IMR-90 (cell line): ENCODE data around the gene WDR90. TPM values are rescaled to one million over a fixed set of nuclear protein-coding genes. Genes with fewer than 3 reads are reported as not detected.

ENCODE experiments used
- ATAC-seq: fragments of 200-7000 bp; cut with Tn5 transposase; 2 replicates; pipeline ENCODE4 v1.9.1; 2020; ENCODE audit warnings: low read depth, mild to moderate bottlenecking, moderate library complexity
- BruUV-seq: library from RNA; stranded (reverse); fragments of 400-500 nt; replicated peaks from 2 replicates; lab custom pipeline; 2021; lab: Mats Ljungman, UMichigan
- CTCF ChIA-PET: fragments of 300-600 bp; formaldehyde crosslinking; extraction: SDS; loops from one replicate; lab custom pipeline; 2021; ENCODE audit warnings: antibody characterized with exemption; lab: Yijun Ruan, JAX
- POLR2A ChIA-PET: fragments of 300-600 bp; sonication (Branson Sonifier 250); formaldehyde crosslinking; loops from one replicate; lab custom pipeline; 2022; ENCODE audit warnings: antibody characterized with exemption; ENCODE audit not compliant: unreplicated experiment; lab: Charles Lee
- DNase-seq: peaks from one replicate; pipeline ENCODE4 v3.0.0; 2013
- H2AFZ ChIP-seq: replicated peaks from 2 replicates; pipeline ENCODE3; 2013; ENCODE audit warnings: low read length, mild to moderate bottlenecking; ENCODE audit not compliant: poor library complexity
- H2AK5ac ChIP-seq: 2 replicates; pipeline ENCODE4 v1.6.1; 2013; ENCODE audit warnings: low read depth, low read length, inconsistent platforms
- H2AK9ac ChIP-seq: replicated peaks from 2 replicates; pipeline ENCODE3; 2013; ENCODE audit warnings: mild to moderate bottlenecking, low read depth, low read length, moderate library complexity; ENCODE audit not compliant: poor library complexity
- H2BK120ac ChIP-seq: 2 replicates; pipeline ENCODE4 v1.6.1; 2013; ENCODE audit warnings: low read depth, low read length, inconsistent platforms
- H2BK15ac ChIP-seq: 3 replicates; pipeline ENCODE4 v1.6.1; 2013; ENCODE audit warnings: low read depth, low read length, inconsistent platforms
- H2BK20ac ChIP-seq: 2 replicates; pipeline ENCODE4 v1.6.1; 2013; ENCODE audit warnings: low read depth, mild to moderate bottlenecking, inconsistent platforms, low read length, moderate library complexity
- H2BK5ac ChIP-seq: 2 replicates; pipeline ENCODE4 v1.6.1; 2013; ENCODE audit warnings: mild to moderate bottlenecking, low read depth, low read length, inconsistent platforms; ENCODE audit not compliant: poor library complexity, severe bottlenecking
- H3K14ac ChIP-seq: replicated peaks from 2 replicates; pipeline ENCODE4 v1.6.1; 2013; ENCODE audit warnings: low read depth, low read length, inconsistent platforms
- H3K18ac ChIP-seq: 2 replicates; pipeline ENCODE4 v1.6.1; 2013; ENCODE audit warnings: low read depth, low read length, control low read depth
- H3K23ac ChIP-seq: 2 replicates; pipeline ENCODE4 v1.6.1; 2013; ENCODE audit warnings: low read depth, low read length, inconsistent platforms
- H3K27ac ChIP-seq: 2 replicates; pipeline ENCODE4 v1.5.1; 2013; ENCODE audit warnings: mild to moderate bottlenecking, control low read depth, low read length; ENCODE audit not compliant: insufficient read depth
- H3K27me3 ChIP-seq: 2 replicates; pipeline ENCODE4 v1.6.1; 2013; ENCODE audit warnings: low read length; ENCODE audit not compliant: control insufficient read depth, insufficient read depth
- H3K36me3 ChIP-seq: 2 replicates; pipeline ENCODE4 v1.6.1; 2013; ENCODE audit warnings: low read length, mixed read lengths; ENCODE audit not compliant: control insufficient read depth, insufficient read depth
- H3K4ac ChIP-seq: 2 replicates; pipeline ENCODE4 v1.6.1; 2013; ENCODE audit warnings: low read depth, low read length, inconsistent platforms
- H3K4me1 ChIP-seq: 2 replicates; pipeline ENCODE4 v1.6.1; 2013; ENCODE audit warnings: low read length, mixed read lengths; ENCODE audit not compliant: control insufficient read depth, insufficient read depth
- H3K4me2 ChIP-seq: 2 replicates; pipeline ENCODE4 v1.6.1; 2013; ENCODE audit warnings: low read depth, mild to moderate bottlenecking, control low read depth, low read length, moderate library complexity
- H3K4me3 ChIP-seq: 2 replicates; pipeline ENCODE4 v1.5.1; 2013; ENCODE audit warnings: low read depth, mild to moderate bottlenecking, control low read depth, low read length, moderate library complexity; ENCODE audit not compliant: insufficient read depth
- H3K56ac ChIP-seq: 2 replicates; pipeline ENCODE4 v1.6.1; 2013; ENCODE audit warnings: low read length, inconsistent platforms; ENCODE audit not compliant: insufficient read depth; ENCODE audit errors: extremely low read depth
- H3K79me1 ChIP-seq, 2 experiments: 2 replicates each; pipeline ENCODE4 v1.6.1; 2013; ENCODE audit warnings: low read length in 2 of 2, inconsistent platforms in 1 of 2, low read depth in 1 of 2
- H3K9ac ChIP-seq: 2 replicates; pipeline ENCODE4 v1.6.1; 2013; ENCODE audit warnings: low read depth, low read length, control low read depth
- H3K9me1 ChIP-seq: 2 replicates; pipeline ENCODE4 v1.6.1; 2013; ENCODE audit warnings: low read length, inconsistent platforms; ENCODE audit not compliant: insufficient read depth
- H3K9me3 ChIP-seq: 2 replicates; pipeline ENCODE4 v1.6.1; 2013; ENCODE audit warnings: low read length; ENCODE audit not compliant: control insufficient read depth, insufficient read depth
- H4K20me1 ChIP-seq: 2 replicates; pipeline ENCODE4 v1.6.1; 2013; ENCODE audit warnings: low read length, inconsistent platforms; ENCODE audit not compliant: insufficient read depth
- H4K5ac ChIP-seq: 2 replicates; pipeline ENCODE4 v1.6.1; 2013; ENCODE audit warnings: mild to moderate bottlenecking, low read depth, low read length, control low read depth
- H4K8ac ChIP-seq, 2 experiments: 2 replicates each; pipeline ENCODE4 v1.6.1; 2013; ENCODE audit warnings: low read depth in 2 of 2, low read length in 2 of 2, control low read depth in 1 of 2, inconsistent platforms in 1 of 2
- H4K91ac ChIP-seq: 2 replicates; pipeline ENCODE4 v1.6.1; 2013; ENCODE audit warnings: low read depth, low read length, inconsistent platforms; ENCODE audit not compliant: insufficient read depth
- BHLHE40 ChIP-seq: fragments of 150-350 bp; IDR thresholded peaks from 2 replicates; pipeline ENCODE4 v1.6.1; 2016; ENCODE audit warnings: mild to moderate bottlenecking, low read depth, low read length
- CEBPB ChIP-seq: IDR thresholded peaks from 2 replicates; pipeline ENCODE4 v1.6.1; 2012; ENCODE audit warnings: low read depth, low read length, improper control_type of control experiment
- CHD1 ChIP-seq: IDR thresholded peaks from 2 replicates; pipeline ENCODE4 v1.6.1; 2012; ENCODE audit warnings: low read depth, low read length, improper control_type of control experiment
- CTCF ChIP-seq: conservative IDR thresholded peaks from 2 replicates; pipeline ENCODE4 v1.5.1; 2012; ENCODE audit warnings: mild to moderate bottlenecking, low read depth, low read length, improper control_type of control experiment
- ELK1 ChIP-seq: fragments of 150-350 bp; IDR thresholded peaks from 2 replicates; pipeline ENCODE4 v1.6.1; 2016; ENCODE audit warnings: low read depth, mild to moderate bottlenecking, low read length, moderate library complexity, borderline replicate concordance
- FOS ChIP-seq: fragments of 150-350 bp; IDR thresholded peaks from 2 replicates; pipeline ENCODE4 v1.6.1; 2016; ENCODE audit warnings: low read depth, low read length
- MAFK ChIP-seq: IDR thresholded peaks from 2 replicates; pipeline ENCODE4 v1.6.1; 2012; ENCODE audit warnings: low read depth, low read length, improper control_type of control experiment
- MAZ ChIP-seq: IDR thresholded peaks from 2 replicates; pipeline ENCODE4 v1.6.1; 2012; ENCODE audit warnings: low read depth, mild to moderate bottlenecking, low read length, improper control_type of control experiment, moderate library complexity, borderline replicate concordance
- MXI1 ChIP-seq: IDR thresholded peaks from 2 replicates; pipeline ENCODE4 v1.6.1; 2012; ENCODE audit warnings: low read depth, mild to moderate bottlenecking, low read length, moderate library complexity, borderline replicate concordance
- POLR2A ChIP-seq: IDR thresholded peaks from 2 replicates; pipeline ENCODE4 v1.6.1; 2012; ENCODE audit warnings: mild to moderate bottlenecking, low read depth, low read length
- RAD21 ChIP-seq: IDR thresholded peaks from 2 replicates; pipeline ENCODE4 v1.6.1; 2012; ENCODE audit warnings: low read length, improper control_type of control experiment
- RFX5 ChIP-seq: IDR thresholded peaks from 2 replicates; pipeline ENCODE4 v1.8.0; 2012; ENCODE audit warnings: low read depth, mild to moderate bottlenecking, low read length, moderate library complexity
- SMC3 ChIP-seq: fragments of 150-350 bp; IDR thresholded peaks from 2 replicates; pipeline ENCODE4 v1.6.1; 2016; ENCODE audit warnings: low read depth, mild to moderate bottlenecking, antibody characterized with exemption, low read length, moderate library complexity
- WGBS, 2 experiments: methylation state at CpG; one replicate each; pipeline versions ENCODE4 v1.1.5 to v1.1.7; 2013; ENCODE audit warnings: missing lambda C conversion rate in 2 of 2; ENCODE audit not compliant: insufficient read length in 1 of 2; ENCODE audit errors: extremely low coverage in 2 of 2; 5-methylcytosine and 5-hydroxymethylcytosine counted together
- dilution Hi-C: fragments of 300-500 bp; cut with HindIII; formaldehyde crosslinking; loops from one replicate; pipeline ENCODE4 v1.14.3; 2018; ENCODE audit warnings: low sequenced_read_pairs; ENCODE audit not compliant: unreplicated experiment
- in situ Hi-C: fragments of 300-500 bp; cut with MboI; formaldehyde crosslinking; loops from 3 replicates; pipeline ENCODE4 v1.14.3; 2019; ENCODE audit warnings: low sequenced_read_pairs, inconsistent platforms, mixed read lengths
- intact Hi-C: fragments of 100-400 bp; cut with micrococcal nuclease; formaldehyde crosslinking; loops from 2 replicates; pipeline ENCODE4 v1.10.0; 2022
- polyA plus RNA-seq, 3 experiments: library from polyadenylated mRNA; depleted of rRNA; stranded (reverse); fragments of >200 nt; gene quantifications; 2 replicates each; pipeline ENCODE4 v1.2.3, GENCODE V29; 2012; ENCODE audit warnings: low replicate concordance in 1 of 3
- total RNA-seq: library from RNA; depleted of rRNA; stranded (reverse); fragments of >200 nt; gene quantifications from 2 replicates; pipeline ENCODE4 v1.2.3, GENCODE V29; 2012

Gene WDR90
- total and polyA plus RNA-seq, 2 of the 4 experiments (the other 2 are of a cell fraction): 1.4 to 18.7 TPM

GRCh38 chr16:667780-668518 lies 18.8 kb downstream of the WDR90 start, which contains the start of gene RHOT2:
TSS of gene RHOT2 (plus strand) at chr16:668132. CDS start at chr16:668200, 68 bp downstream.
- DNase-seq (peak; percentile 85), ATAC-seq (peak; percentile 97)
- peak within 1 kb of the TSS; percentile 100 for H2AK9ac ChIP-seq
- H3K56ac ChIP-seq: 0 out of 2 replicates have a peak within 1 kb of the TSS, but pooled peaks have one; percentile 21
- H3K27ac ChIP-seq: peak within 1 kb of the TSS; percentile 69
- H2BK20ac ChIP-seq: 0 out of 2 replicates have a peak within 1 kb of the TSS, but pooled peaks have one; percentile 54
- peak within 1 kb of the TSS; percentile 76 for H3K9ac ChIP-seq
- in situ Hi-C loops (no loop called here), dilution Hi-C loops (no loop called here), intact Hi-C loops (no loop called here)
- ChIA-PET POLR2A (no interaction called here), CTCF (no interaction called here)
- peak within 1 kb of the TSS; percentile 62 for H2BK5ac ChIP-seq
- H3K79me1 ChIP-seq: peaks cover 0 to 28% of the 10 kb centered on the region in 2 experiments; a peak in 1 of 4 replicates
- H3K4me1 ChIP-seq: peaks cover 6% of the 10 kb centered on the region
- H3K4me3 ChIP-seq: peak within 1 kb of the TSS; percentile 68
- no peak within 1 kb of the TSS for H2BK15ac ChIP-seq
- BruUV-seq: no TSS peak
- peak within 1 kb of the TSS; percentile 81 for H2AK5ac ChIP-seq
- peak within 1 kb of the TSS; percentile 99 for H3K14ac ChIP-seq
- peaks cover 36% of the 10 kb centered on the region for H3K36me3 ChIP-seq
- H3K18ac ChIP-seq: no peak within 1 kb of the TSS
- H3K4me2 ChIP-seq: peak within 1 kb of the TSS; percentile 93
- TF ChIP-seq MAFK: no peak
- peak; percentile 74 for TF ChIP-seq CEBPB
- TF ChIP-seq POLR2A: peak; percentile 82
- peak; percentile 63 for TF ChIP-seq SMC3
- TF ChIP-seq CHD1: no peak
- TF ChIP-seq BHLHE40: no peak
- TF ChIP-seq MXI1: peak; percentile 29; the same call in 1 of the 2 replicates
- TF ChIP-seq CTCF: peak; percentile 98
- TF ChIP-seq MAZ: peak; percentile 99
- TF ChIP-seq ELK1: 0 out of 2 replicates have a peak, but pooled peaks have one; percentile 64
- TF ChIP-seq RFX5: no peak
- peak; percentile 59 for TF ChIP-seq RAD21
- no peak for TF ChIP-seq FOS
- peak within 1 kb of the TSS; percentile 90; the same call in 1 of the 2 replicates for H3K23ac ChIP-seq
- peak within 1 kb of the TSS; percentile 74; the same call in 1 of the 2 replicates for H2BK120ac ChIP-seq
- H4K91ac ChIP-seq: peak within 1 kb of the TSS; percentile 74
- peaks cover 6% of the 10 kb centered on the region for H3K9me1 ChIP-seq
- peak within 1 kb of the TSS; percentile 76 to 99 for H4K8ac ChIP-seq
- H4K5ac ChIP-seq: peak within 1 kb of the TSS; percentile 94
- WGBS, 2 experiments: 0% methylated on average over 40 of the region's 78 CpGs; no CpG with 5 or more reads in 1 of the 2 experiments
- peaks cover 13% of the 10 kb centered on the region for H4K20me1 ChIP-seq
- H3K27me3 ChIP-seq: no peaks in the 10 kb centered on the region
- H3K4ac ChIP-seq: peak within 1 kb of the TSS; percentile 97
- H2AFZ ChIP-seq: peak within 1 kb of the TSS; percentile 97
- no peaks in the 10 kb centered on the region for H3K9me3 ChIP-seq
